Lower leg skin (tissue), 4 donors: ENCODE results near the gene ERCC2. TPM values are rescaled to one million over a fixed set of nuclear protein-coding genes. Genes with fewer than 3 reads are reported as not detected.

Experiments
- DNase-seq, 2 donors: peaks; one replicate each; pipeline ENCODE4 v3.0.0-alpha.2; 2019; ENCODE audit warnings: low spot score in 2 of 2
- H3K4me3 ChIP-seq: fragments of 200-600 bp; sonication (generic); 2 replicates; pipeline ENCODE4 v1.5.1; 2017; ENCODE audit warnings: mild to moderate bottlenecking, low read depth; ENCODE audit not compliant: poor library complexity, severe bottlenecking
- CTCF ChIP-seq, 3 donors: fragments of 450-650 bp; IDR thresholded peaks; one replicate each; pipeline ENCODE4 v1.5.1; 2016; ENCODE audit warnings: antibody characterized with exemption in 3 of 3, mild to moderate bottlenecking in 3 of 3, moderate library complexity in 2 of 3
- POLR2A ChIP-seq, 2 donors: fragments of 450-650 bp; IDR thresholded peaks; one replicate each; pipeline ENCODE4 v1.6.1; 2016 to 2017; ENCODE audit warnings: antibody characterized with exemption in 2 of 2, mild to moderate bottlenecking in 1 of 2, moderate library complexity in 1 of 2
- WGBS, 2 donors: methylation state at CpG; one replicate each; pipeline ENCODE4 v1.1.5; 2018; 5-methylcytosine and 5-hydroxymethylcytosine counted together
- intact Hi-C: fragments of 100-400 bp; cut with DNase I; formaldehyde crosslinking; loops from one replicate; pipeline ENCODE4 v1.15.0; 2023; ENCODE audit warnings: low total_unique reads
- total RNA-seq, 4 donors: library from RNA; depleted of rRNA; stranded (reverse); fragments of >200 nt; gene quantifications; one replicate each; pipeline ENCODE4 v1.1.0, GENCODE V29; 2016

Gene ERCC2
- total RNA-seq, 4 donors from 2014 or later, result 8.5 to 22.4 (median 9.8) TPM

GRCh38 chr19:45356760-45357444, 13.5 kb downstream of the ERCC2 start:
- TF ChIP-seq POLR2A (IDR thresholded peaks at IDR 0.05), result no peak
- TF ChIP-seq CTCF (IDR thresholded peaks at IDR 0.05), result no peak
- H3K4me3 ChIP-seq, result no peak overlapping the region
- no peak for DNase-seq
- intact Hi-C loops, result no loop called here
- 91% methylated on average over 20 of the region's 20 CpGs for WGBS, 2 donors

- TF ChIP-seq POLR2A (IDR thresholded peaks at IDR 0.05), result no peak
- no peak for TF ChIP-seq CTCF (IDR thresholded peaks at IDR 0.05)
- WGBS, 2 donors, result 95 to 99% methylated on average over 9 of the region's 9 CpGs
Measured at GRCh38 chr19:45355910-45356309, 14.5 kb downstream of the ERCC2 start.

GRCh38 chr19:45355402-45355801, 15.0 kb downstream of the ERCC2 start:
- DNase-seq, result no peak
- WGBS, 2 donors, result 93 to 97% methylated on average over 9 of the region's 9 CpGs
- intact Hi-C loops, result no loop called here
- no peak overlapping the region for H3K4me3 ChIP-seq
- TF ChIP-seq CTCF (IDR thresholded peaks at IDR 0.05) (no peak), POLR2A (IDR thresholded peaks at IDR 0.05) (no peak)

More at GRCh38 chr19:45355910-45356309, 14.5 kb downstream of the ERCC2 start:
- DNase-seq, result no peak
- H3K4me3 ChIP-seq, result no peak overlapping the region
- intact Hi-C loops, result no loop called here

GRCh38 chr19:45354241-45354842, 16.0 kb downstream of the ERCC2 start:
- WGBS, 2 donors, result 81 to 87% methylated on average over 11 of the region's 11 CpGs
- no peak for TF ChIP-seq POLR2A (IDR thresholded peaks at IDR 0.05)
- TF ChIP-seq CTCF (IDR thresholded peaks at IDR 0.05), result no peak
- no peak for DNase-seq
- intact Hi-C loops, result no loop called here
- no peak overlapping the region for H3K4me3 ChIP-seq

- TF ChIP-seq POLR2A (IDR thresholded peaks at IDR 0.05), result no peak
- TF ChIP-seq CTCF (IDR thresholded peaks at IDR 0.05), result no peak
- intact Hi-C loops, result no loop called here
- no peak for DNase-seq
- H3K4me3 ChIP-seq, result no peak overlapping the region
- 88 to 90% methylated on average over 19 to 20 of the region's 20 CpGs for WGBS, 2 donors
Measured at GRCh38 chr19:45352914-45353796, 17.2 kb downstream of the ERCC2 start.
